Activated CD4-positive, alpha-beta T cell treated with anti-CD3 and anti-CD28 coated beads, Interleukin-2, amount 10 ng/mL, durations not matched to agents 7 days and 5 days (primary cell): ENCODE measurements around the gene GNG4. TPM values are rescaled to one million over a fixed set of nuclear protein-coding genes. Genes with fewer than 3 reads are reported as not detected.
"Not testable (repeated sequence)": the region's sequence is repeated elsewhere in the genome, so short reads cannot be mapped to it uniquely, and the experiment has no call there.

ENCODE experiments used
- CTCF ChIA-PET: fragments of 350-600 bp; sonication (Branson Sonifier 250); formaldehyde crosslinking; loops from one replicate; lab custom pipeline; 2021; ENCODE audit warnings: antibody characterized with exemption; lab: Charles Lee
- POLR2A ChIA-PET: fragments of 350-600 bp; sonication (Branson Sonifier 250); formaldehyde crosslinking; loops from one replicate; lab custom pipeline; 2021; ENCODE audit warnings: antibody characterized with exemption; lab: Charles Lee
- DNase-seq: peaks from one replicate; pipeline ENCODE4 v3.0.0-alpha.2; 2020
- H3K27ac Mint-ChIP-seq: one replicate; pipeline ENCODE4 v1.8.0; 2021; ENCODE audit warnings: mild to moderate bottlenecking, moderate library complexity, mixed read lengths
- H3K27me3 Mint-ChIP-seq: one replicate; pipeline ENCODE4 v1.8.0; 2021; ENCODE audit warnings: mixed read lengths
- H3K36me3 Mint-ChIP-seq: one replicate; pipeline ENCODE4 v1.8.0; 2021; ENCODE audit warnings: low read depth, mixed read lengths
- H3K4me1 Mint-ChIP-seq: one replicate; pipeline ENCODE4 v1.8.0; 2021; ENCODE audit warnings: mixed read lengths
- H3K4me3 Mint-ChIP-seq: one replicate; pipeline ENCODE4 v1.8.0; 2021; ENCODE audit warnings: mild to moderate bottlenecking, moderate library complexity, mixed read lengths
- H3K9me3 Mint-ChIP-seq: one replicate; pipeline ENCODE4 v1.8.0; 2021; ENCODE audit warnings: mixed read lengths
- total RNA-seq, 2 experiments: library from RNA; stranded (reverse); gene quantifications; one replicate each; pipeline ENCODE4 v1.2.3, GENCODE V29; 2021

GNG4 gene
- total RNA-seq, 2 experiments from 2014 or later, result 0.37 to 0.42 TPM

DNA sequence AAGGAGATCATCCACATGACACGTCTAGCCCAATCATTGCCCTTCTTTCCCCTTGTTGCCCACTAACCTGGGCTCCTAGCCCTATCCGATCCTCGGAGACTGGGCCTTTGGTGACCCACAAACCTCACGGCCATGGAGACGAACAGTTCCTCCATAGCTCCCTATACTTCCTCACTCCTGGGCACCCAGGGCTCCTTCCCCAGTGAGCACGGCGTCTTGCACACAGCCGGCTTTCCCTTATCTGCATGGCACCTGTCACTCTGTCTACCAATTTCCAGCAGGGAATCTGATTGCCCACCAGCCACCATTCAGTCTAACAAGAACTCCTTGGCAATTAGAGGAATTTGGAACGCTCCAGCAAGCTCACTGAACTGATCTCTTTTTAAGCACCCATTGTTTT lies 3.1 kb downstream of the GNG4 start:
- Mint-ChIP-seq H3K4me1 (peaks cover 48% of the 10 kb centered on the region), H3K9me3 (no peaks in the 10 kb centered on the region), H3K36me3 (peaks cover 5% of the 10 kb centered on the region), H3K27me3 (peaks cover 48% of the 10 kb centered on the region), H3K4me3 (no peak overlapping the region), H3K27ac (no peak overlapping the region)
- no peak for DNase-seq
- ChIA-PET CTCF (interaction anchor here (1.0 kb wide), 1 partner anchor 45 kb away, joined by 3 read pairs; no protein-coding TSS in a partner anchor), POLR2A (no interaction called here)

DNA sequence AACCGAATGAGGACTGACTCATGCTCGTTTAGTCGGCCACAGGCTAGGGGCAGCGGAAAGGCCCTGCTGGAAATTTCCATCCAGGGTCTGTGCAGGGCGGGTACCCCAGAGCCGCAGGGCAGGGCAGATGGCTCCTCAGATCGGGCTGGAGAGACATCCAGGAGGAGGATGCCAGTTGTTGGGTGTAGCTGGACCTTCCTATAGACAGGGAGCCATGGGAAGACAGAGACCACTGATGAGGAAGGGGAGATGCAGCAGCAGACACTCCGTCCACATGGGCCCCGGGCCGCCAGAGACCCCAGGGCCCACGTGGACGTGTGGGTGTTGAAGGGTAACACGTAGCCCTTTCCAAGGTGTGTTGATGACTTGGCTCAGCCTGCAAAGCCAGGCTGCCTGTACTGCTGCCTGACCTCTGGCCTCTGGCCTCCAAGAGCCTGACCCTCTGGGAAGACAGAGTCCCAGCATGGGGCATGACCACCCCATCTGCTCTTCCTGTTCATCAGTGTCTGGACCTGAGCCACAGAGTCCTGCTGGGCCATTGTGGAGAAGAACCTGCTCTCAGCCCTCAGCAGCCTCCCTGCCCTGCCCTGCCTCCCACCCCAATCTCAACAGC lies 4.8 kb downstream of the GNG4 start:
- peaks cover 38% of the 10 kb centered on the region for H3K27me3 Mint-ChIP-seq
- ChIA-PET POLR2A (no interaction called here), CTCF (no interaction called here)
- no peaks in the 10 kb centered on the region for H3K9me3 Mint-ChIP-seq
- no peak overlapping the region for H3K4me3 Mint-ChIP-seq
- H3K4me1 Mint-ChIP-seq, result peaks cover 47% of the 10 kb centered on the region
- H3K27ac Mint-ChIP-seq, result no peak overlapping the region
- no peak for DNase-seq
- H3K36me3 Mint-ChIP-seq, result peaks cover 2% of the 10 kb centered on the region

DNA sequence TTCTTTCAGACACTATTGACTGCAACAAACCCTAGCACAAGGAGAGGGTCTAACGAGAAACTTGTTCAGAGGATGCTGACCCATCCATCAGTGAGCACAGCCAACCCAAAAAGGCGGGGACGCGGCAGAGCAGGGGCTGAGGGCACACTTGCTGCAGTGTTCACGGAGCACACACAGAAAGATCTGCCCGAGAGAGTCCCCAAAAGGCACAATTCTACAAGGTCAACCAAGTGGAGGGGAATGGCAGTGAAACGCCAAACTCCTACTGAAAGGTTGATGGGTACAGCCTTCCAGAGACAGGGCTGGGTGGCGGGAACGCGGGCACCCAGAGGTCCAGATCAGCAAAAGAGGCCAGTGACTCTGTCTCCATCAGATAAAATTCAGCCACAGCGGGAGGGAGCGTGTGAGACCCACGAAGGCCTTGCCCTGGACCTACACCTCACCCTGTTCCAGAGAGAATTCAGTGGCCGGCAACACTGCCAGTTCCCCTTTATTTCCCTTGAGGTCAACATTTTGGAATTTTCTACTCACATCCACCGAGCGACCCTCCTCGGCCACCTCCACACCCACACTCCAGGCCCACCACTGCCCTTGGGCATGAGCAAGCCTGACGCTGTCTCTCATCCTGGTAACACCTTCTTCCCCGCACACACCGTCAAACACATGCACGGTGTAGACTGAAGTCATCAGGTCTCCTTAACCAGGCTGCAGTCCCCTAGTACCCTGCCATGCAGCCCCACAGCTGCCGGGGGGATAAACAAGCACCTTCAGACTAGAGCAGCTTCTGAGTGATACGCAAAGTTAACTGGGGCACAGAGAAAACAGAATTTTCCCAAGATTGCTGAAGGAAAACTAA lies 5.5 kb downstream of the GNG4 start:
- no peak for DNase-seq
- H3K27ac Mint-ChIP-seq, result no peak overlapping the region
- peaks cover 46% of the 10 kb centered on the region for H3K4me1 Mint-ChIP-seq
- no peak overlapping the region for H3K4me3 Mint-ChIP-seq
- peaks cover 38% of the 10 kb centered on the region for H3K27me3 Mint-ChIP-seq
- peaks cover 2% of the 10 kb centered on the region for H3K36me3 Mint-ChIP-seq
- CTCF ChIA-PET, result no interaction called here
- H3K9me3 Mint-ChIP-seq, result no peaks in the 10 kb centered on the region
- POLR2A ChIA-PET, result no interaction called here

DNA sequence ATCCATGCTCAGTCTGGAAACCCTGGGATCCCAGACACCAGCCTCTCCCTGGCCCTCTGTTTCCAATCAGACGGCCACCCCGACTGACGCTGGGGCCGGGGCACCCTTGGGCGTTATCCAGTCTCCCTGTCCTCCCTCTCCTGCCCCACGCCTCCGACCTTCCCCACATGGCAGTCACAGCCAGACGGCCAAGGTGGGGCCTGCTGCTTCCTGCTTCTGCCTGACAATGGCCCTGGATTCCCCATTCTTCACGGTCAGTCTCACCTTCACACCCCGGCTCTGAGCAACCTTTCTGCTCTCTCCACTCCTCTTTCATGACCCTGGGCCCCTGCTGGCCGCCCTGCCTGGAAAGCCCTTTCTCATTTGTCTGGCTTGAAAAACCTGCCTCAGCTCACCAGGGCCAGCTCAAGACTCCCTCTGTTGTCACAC lies 6.6 kb downstream of the GNG4 start:
- CTCF ChIA-PET, result no interaction called here
- H3K27ac Mint-ChIP-seq, result peak overlapping the region; percentile 93
- POLR2A ChIA-PET, result interaction anchor here (0.6 kb wide), 1 partner anchor 420 kb away, joined by 13 read pairs; no protein-coding TSS in a partner anchor

DNA sequence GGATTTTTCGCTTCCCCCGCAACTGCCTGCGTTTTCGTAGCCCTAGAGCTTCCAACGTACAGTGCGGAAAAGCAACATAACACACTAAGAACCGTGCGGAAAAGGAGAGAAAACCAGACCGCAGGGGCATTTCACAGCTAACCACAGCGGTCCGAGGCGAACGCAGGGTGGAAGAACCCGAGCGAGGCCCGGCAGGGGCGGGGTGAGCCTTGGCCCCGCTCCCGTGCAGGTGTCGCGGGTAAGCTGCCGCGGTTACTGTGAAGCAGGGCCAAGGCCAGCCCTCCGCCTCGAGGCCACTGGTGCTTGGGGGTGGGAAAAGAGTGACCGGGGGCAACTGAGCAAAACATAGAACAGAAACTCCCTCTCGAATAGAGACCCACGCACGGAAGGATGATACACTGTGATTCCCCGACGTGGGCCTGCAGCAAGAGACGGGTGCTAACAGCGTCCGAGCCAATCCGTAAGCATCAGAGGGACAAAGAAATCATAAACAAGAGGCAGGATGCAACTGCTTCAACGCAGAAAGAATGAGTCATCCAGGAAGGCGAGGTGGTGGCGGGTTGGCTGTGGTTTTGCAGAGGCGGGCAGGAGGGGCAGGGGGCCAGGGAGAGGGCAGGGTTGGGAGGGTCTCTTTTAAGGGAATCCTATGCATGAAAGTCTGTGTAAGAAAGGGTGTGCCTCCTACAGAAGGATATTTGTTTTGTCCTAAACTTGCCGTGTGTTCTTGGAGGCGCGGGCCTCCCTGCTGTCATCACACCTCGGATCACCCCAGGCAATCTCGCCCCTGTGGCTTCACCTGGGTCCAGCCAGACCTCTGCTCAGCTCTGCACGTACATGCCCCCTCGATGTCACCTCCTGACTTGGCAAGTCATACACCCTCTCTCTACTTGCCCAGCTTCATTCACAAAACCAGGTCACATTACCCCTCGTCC lies 7.3 kb downstream of the GNG4 start:
- peaks cover 33% of the 10 kb centered on the region for H3K4me1 Mint-ChIP-seq
- DNase-seq, result peak; percentile 78
- H3K27ac Mint-ChIP-seq, result peak overlapping the region; percentile 93
- H3K4me3 Mint-ChIP-seq, result peak overlapping the region; percentile 71
- H3K27me3 Mint-ChIP-seq, result peaks cover 20% of the 10 kb centered on the region
- H3K36me3 Mint-ChIP-seq, result peaks cover 2% of the 10 kb centered on the region
- no peaks in the 10 kb centered on the region for H3K9me3 Mint-ChIP-seq
- CTCF ChIA-PET, result interaction anchor here (1.3 to 1.5 kb wide), 2 partner anchors 11 to 42 kb away, joined by 3 to 4 read pairs; no protein-coding TSS in a partner anchor
- POLR2A ChIA-PET, result interaction anchor here (0.6 kb wide), 1 partner anchor 419 kb away, joined by 13 read pairs; no protein-coding TSS in a partner anchor

More for the DNA sequence above, 6.6 kb downstream of the GNG4 start:
- peaks cover 35% of the 10 kb centered on the region for H3K4me1 Mint-ChIP-seq
- no peak overlapping the region for H3K4me3 Mint-ChIP-seq
- peaks cover 2% of the 10 kb centered on the region for H3K36me3 Mint-ChIP-seq
- H3K27me3 Mint-ChIP-seq, result peaks cover 27% of the 10 kb centered on the region
- no peaks in the 10 kb centered on the region for H3K9me3 Mint-ChIP-seq
- DNase-seq, result no peak

DNA sequence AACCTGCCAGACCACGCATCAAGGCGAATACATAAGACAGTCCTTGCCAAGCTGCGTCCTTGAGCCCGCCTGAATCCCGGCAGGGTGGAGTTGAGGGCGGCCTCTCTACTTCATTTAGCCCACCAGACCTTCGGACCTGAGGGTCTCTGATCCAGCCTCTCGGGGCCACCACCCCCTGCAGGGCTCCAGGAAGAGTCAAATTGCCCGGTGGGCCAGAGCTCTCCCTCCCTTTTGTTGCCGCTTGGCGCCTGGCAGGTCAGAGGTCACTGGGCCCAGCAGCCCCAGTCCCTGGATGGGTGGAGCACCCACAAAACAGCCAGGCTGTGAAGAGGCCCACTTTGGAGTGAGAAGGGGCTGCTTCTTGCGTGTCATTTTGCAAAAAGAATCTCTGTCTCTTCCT lies 9.0 kb downstream of the GNG4 start:
- Mint-ChIP-seq H3K9me3 (no peaks in the 10 kb centered on the region), H3K36me3 (peaks cover 2% of the 10 kb centered on the region), H3K27ac (peak overlapping the region; percentile 38), H3K4me3 (no peak overlapping the region), H3K4me1 (peaks cover 27% of the 10 kb centered on the region), H3K27me3 (peaks cover 4% of the 10 kb centered on the region)
- no peak for DNase-seq
- POLR2A ChIA-PET, result no interaction called here
- CTCF ChIA-PET, result interaction anchor here (0.5 to 1.5 kb wide), 4 partner anchors 10 to 376 kb away, joined by 3 to 5 read pairs (median 4); no protein-coding TSS in a partner anchor

DNA sequence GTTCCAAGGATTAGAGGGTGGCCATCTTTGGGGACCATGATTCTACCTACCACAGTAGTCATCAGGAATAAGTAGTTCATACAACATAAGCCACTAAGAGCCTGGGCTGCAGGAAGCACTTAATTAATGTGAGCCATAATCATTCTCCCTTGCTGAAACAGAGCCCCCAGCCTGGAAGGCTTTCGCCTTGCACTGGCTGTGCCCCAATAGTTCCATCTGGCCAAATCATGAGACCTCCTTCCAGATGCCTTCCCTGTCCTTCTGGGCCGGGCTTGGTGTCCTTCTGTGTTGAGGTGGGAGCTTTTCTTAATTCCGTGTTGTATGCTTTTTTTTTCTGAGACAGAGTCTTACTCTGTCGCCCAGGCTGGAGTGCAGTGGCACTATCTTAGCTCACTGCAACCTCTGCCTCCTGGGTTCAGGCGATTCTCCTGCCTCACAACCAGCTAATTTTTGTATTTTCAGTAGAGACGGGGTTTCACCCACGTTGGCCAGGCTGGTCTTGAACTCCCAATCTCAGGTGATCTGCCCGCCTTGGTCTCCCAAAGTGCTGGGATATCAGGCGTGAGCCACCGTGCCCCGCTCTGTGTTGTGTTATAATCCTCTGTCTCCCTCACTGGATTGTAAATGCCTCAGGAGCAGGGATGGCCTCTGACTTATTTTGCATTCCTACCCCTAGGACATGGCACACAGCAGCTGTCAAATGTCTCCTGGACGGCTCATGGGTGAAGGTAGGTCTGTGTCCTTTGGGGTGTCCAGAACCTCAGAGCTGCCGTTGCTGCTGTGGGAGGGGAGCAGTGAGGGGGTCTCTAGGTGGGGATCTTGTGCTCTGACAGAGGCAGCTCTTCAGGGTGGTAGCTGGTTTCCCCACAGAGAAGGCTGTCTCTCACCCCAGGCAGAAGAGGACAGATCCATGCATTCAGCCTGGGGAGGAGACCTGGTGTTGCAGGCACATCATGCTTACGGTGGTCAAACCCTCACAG lies 10.1 kb downstream of the GNG4 start:
- no peaks in the 10 kb centered on the region for H3K9me3 Mint-ChIP-seq
- POLR2A ChIA-PET, result no interaction called here
- no peak overlapping the region for H3K4me3 Mint-ChIP-seq

DNA sequence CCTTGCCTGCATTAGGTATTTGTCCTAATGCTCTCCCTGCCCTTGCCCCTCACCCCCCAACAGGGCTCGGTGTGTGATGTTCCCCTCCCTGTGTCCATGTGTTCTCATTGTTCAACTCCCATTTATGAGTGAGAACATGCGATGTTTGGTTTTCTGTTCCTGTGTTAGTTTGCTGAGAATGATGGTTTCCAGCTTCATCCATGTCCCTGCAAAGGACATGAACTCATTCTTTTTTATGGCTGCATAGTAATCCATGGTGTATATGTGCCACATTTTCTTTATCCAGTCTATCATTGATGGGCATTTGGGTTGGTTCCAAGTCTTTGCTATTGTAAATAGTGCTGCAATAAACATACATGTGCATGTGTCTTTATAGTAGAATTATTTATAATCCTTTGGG lies 11.0 kb downstream of the GNG4 start:
- H3K27ac Mint-ChIP-seq, CTCF ChIA-PET, H3K36me3 Mint-ChIP-seq, H3K4me3 Mint-ChIP-seq, H3K27me3 Mint-ChIP-seq, POLR2A ChIA-PET, DNase-seq, H3K9me3 Mint-ChIP-seq: not testable (repeated sequence)
- H3K4me1 Mint-ChIP-seq, result peaks cover 27% of the 10 kb centered on the region

More for the DNA sequence above, 10.1 kb downstream of the GNG4 start:
- no peak for DNase-seq
- Mint-ChIP-seq H3K27ac (peak overlapping the region; percentile 38), H3K36me3 (peaks cover 2% of the 10 kb centered on the region), H3K27me3 (no peaks in the 10 kb centered on the region), H3K4me1 (peaks cover 27% of the 10 kb centered on the region)
- CTCF ChIA-PET, result interaction anchor here (1.4 kb wide), 1 partner anchor 14 kb away, joined by 5 read pairs; no protein-coding TSS in a partner anchor

DNA sequence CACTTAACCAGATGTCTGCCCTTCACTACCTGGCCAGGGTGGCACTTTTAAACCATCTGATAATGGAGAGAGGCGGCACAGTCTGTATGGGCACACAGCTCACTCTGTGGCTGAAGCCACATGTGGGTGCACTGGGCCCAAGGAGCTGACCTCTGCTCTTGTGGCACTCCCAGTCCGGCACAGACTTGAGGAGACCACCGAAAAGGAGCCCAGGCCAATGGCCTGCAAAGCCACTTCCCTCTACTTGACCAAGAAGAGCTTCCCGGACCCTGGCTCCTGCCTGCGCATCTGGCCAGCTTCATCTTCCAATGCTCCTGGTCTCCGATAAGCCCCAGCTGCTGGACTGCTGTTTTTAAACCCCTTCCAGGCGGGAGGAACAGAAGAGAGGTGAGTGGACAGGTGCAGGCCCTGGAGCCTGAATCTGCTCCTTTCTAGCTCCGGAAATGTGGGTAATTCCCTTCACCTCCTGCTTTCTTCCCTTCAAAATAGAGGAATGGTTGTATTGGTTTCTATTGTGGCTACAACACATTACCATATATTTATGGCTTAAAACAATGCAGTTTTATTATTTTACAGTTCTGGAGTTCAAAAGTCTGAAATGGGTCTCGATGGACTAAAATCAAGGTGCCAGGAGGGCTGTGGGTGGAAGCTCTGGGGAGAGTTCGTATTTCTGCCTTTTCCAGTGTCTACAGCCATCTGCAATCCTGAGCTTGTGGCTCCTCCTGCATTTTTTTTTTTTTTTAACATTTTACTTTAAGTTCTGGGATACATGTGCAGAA lies 11.6 kb downstream of the GNG4 start:
- Mint-ChIP-seq H3K36me3 (peaks cover 2% of the 10 kb centered on the region), H3K27me3 (peaks cover 8% of the 10 kb centered on the region), H3K27ac (no peak overlapping the region), H3K4me3 (no peak overlapping the region), H3K4me1 (peaks cover 23% of the 10 kb centered on the region), H3K9me3 (no peaks in the 10 kb centered on the region)
- no peak for DNase-seq
- CTCF ChIA-PET, result interaction anchor here (0.6 kb wide), 1 partner anchor 22 kb away, joined by 3 read pairs; no protein-coding TSS in a partner anchor
- POLR2A ChIA-PET, result no interaction called here

DNA sequence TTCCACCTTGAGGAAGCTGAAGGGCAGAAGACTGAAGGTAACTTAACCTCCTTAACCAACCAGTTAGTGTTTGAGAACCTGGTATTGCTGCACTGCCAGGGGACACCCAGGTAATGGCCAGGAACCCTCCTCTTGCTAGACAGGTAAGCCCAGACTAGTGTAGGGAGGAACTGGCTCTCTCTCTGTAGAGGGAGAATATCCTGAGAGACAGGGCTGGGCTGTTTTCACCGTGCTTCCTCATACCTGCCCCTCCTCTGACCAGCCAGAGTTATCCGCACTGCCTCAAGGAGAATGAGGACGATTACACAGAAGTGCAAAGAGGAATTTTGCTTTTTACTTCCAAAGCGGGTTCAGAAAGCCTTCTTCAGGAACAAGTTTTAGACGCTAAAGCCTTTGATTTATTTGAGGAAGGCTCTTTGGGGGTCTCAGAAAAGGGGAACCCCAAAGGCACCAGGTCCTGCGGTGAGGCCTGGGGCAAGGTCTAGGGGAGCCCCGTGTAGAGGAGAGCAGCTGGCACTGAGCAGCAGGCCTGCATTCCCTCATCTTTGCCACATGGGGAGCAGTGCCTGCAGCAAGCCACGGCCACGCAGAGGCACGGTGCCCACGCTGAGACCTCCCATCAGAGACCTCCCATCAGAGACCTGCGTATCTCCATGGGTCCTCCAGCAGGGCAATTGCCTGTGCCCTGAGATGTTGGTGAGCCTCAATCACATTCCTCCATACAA lies 13.5 kb downstream of the GNG4 start:
- H3K36me3 Mint-ChIP-seq, result no peaks in the 10 kb centered on the region
- H3K9me3 Mint-ChIP-seq, result no peaks in the 10 kb centered on the region
- no peak overlapping the region for H3K27ac Mint-ChIP-seq
- no peak for DNase-seq
- H3K4me3 Mint-ChIP-seq, result no peak overlapping the region
- POLR2A ChIA-PET, result no interaction called here
- CTCF ChIA-PET, result interaction anchor here (1.2 kb wide), 1 partner anchor 81 kb away, joined by 3 read pairs; no protein-coding TSS in a partner anchor
- peaks cover 12% of the 10 kb centered on the region for H3K27me3 Mint-ChIP-seq
- H3K4me1 Mint-ChIP-seq, result peaks cover 13% of the 10 kb centered on the region
